GM23338 (cell line): ENCODE results near the gene LRP11. TPM values are rescaled to one million over a fixed set of nuclear protein-coding genes. Genes with fewer than 3 reads are reported as not detected.

ENCODE experiments used
- ATAC-seq: fragments of 200-7000 bp; cut with Tn5 transposase; 3 replicates; pipeline ENCODE4 v1.9.1; 2020
- DNase-seq: peaks from one replicate; pipeline ENCODE4 v3.0.0-alpha.2; 2015; ENCODE audit warnings: low spot score
- H2AFZ ChIP-seq: fragments of 200-600 bp; sonication (generic); 2 replicates; pipeline ENCODE4 v1.8.0; 2016; ENCODE audit warnings: antibody characterized with exemption, mild to moderate bottlenecking, moderate library complexity
- H3F3A ChIP-seq: fragments of 200-600 bp; sonication (generic); replicated peaks from 2 replicates; pipeline ENCODE4 v1.8.0; 2017; ENCODE audit warnings: antibody characterized with exemption, mixed run types, low read depth
- H3K27ac ChIP-seq: fragments of 200-600 bp; sonication (generic); 2 replicates; pipeline ENCODE4 v1.6.1; 2016; ENCODE audit warnings: low read depth
- H3K27me3 ChIP-seq: fragments of 200-600 bp; sonication (generic); 2 replicates; pipeline ENCODE4 v1.8.0; 2016; ENCODE audit warnings: mild to moderate bottlenecking, mixed run types, moderate library complexity; ENCODE audit not compliant: insufficient read depth
- H3K36me3 ChIP-seq: fragments of 200-600 bp; sonication (generic); 2 replicates; pipeline ENCODE4 v1.8.0; 2016; ENCODE audit warnings: mild to moderate bottlenecking; ENCODE audit not compliant: insufficient read depth
- H3K4me1 ChIP-seq: fragments of 200-600 bp; sonication (generic); 2 replicates; pipeline ENCODE4 v1.8.0; 2016; ENCODE audit warnings: mild to moderate bottlenecking, moderate library complexity; ENCODE audit not compliant: insufficient read depth
- H3K4me2 ChIP-seq: fragments of 200-600 bp; sonication (generic); 2 replicates; pipeline ENCODE4 v1.7.1; 2017; ENCODE audit warnings: mixed run types
- H3K4me3 ChIP-seq: fragments of 200-600 bp; sonication (generic); 2 replicates; pipeline ENCODE4 v1.6.1; 2016; ENCODE audit warnings: mixed run types
- H3K79me2 ChIP-seq: fragments of 200-600 bp; sonication (generic); replicated peaks from 2 replicates; pipeline ENCODE4 v1.8.0; 2017; ENCODE audit warnings: mild to moderate bottlenecking; ENCODE audit not compliant: insufficient read depth
- H3K9me2 ChIP-seq: fragments of 200-600 bp; sonication (generic); 2 replicates; pipeline ENCODE4 v1.8.0; 2017; ENCODE audit not compliant: insufficient read depth
- H4K20me1 ChIP-seq: fragments of 200-600 bp; sonication (generic); replicated peaks from 2 replicates; pipeline ENCODE4 v1.8.0; 2017; ENCODE audit warnings: mild to moderate bottlenecking; ENCODE audit not compliant: insufficient read depth
- H3K27ac Mint-ChIP-seq: 2 replicates; pipeline ENCODE4 v1.8.0; 2020; ENCODE audit warnings: inconsistent platforms, mild to moderate bottlenecking, moderate library complexity, mixed read lengths
- H3K27me3 Mint-ChIP-seq: 3 replicates; pipeline ENCODE4 v1.8.0; 2022; ENCODE audit warnings: low read depth, mild to moderate bottlenecking, moderate library complexity, mixed read lengths, inconsistent platforms; ENCODE audit not compliant: insufficient read depth, poor library complexity
- H3K36me3 Mint-ChIP-seq: 3 replicates; pipeline ENCODE4 v1.8.0; 2021; ENCODE audit warnings: low read depth, mild to moderate bottlenecking, inconsistent platforms, moderate library complexity, mixed read lengths
- H3K4me1 Mint-ChIP-seq: 3 replicates; pipeline ENCODE4 v1.8.0; 2020; ENCODE audit warnings: mild to moderate bottlenecking, inconsistent platforms, mixed read lengths
- H3K4me3 Mint-ChIP-seq: 3 replicates; pipeline ENCODE4 v1.8.0; 2021; ENCODE audit warnings: moderate library complexity, mild to moderate bottlenecking, inconsistent platforms, mixed read lengths
- H3K9me3 Mint-ChIP-seq: 3 replicates; pipeline ENCODE4 v1.8.0; 2020; ENCODE audit warnings: moderate library complexity, mild to moderate bottlenecking, inconsistent platforms, mixed read lengths
- CREB1 ChIP-seq: fragments of 250-450 bp; sonication (Bioruptor Pico); IDR thresholded peaks from 2 replicates; pipeline ENCODE4 v1.5.0; 2020; ENCODE audit warnings: low read depth, mild to moderate bottlenecking, moderate library complexity
- EZH2 ChIP-seq: fragments of 200-600 bp; sonication (generic); IDR thresholded peaks from one replicate; pipeline ENCODE4 v1.8.0; 2017; ENCODE audit warnings: antibody characterized with exemption, mild to moderate bottlenecking, low read depth; ENCODE audit not compliant: unreplicated experiment
- NANOG ChIP-seq: IDR thresholded peaks from 2 replicates; pipeline ENCODE4 v1.6.1; 2016; ENCODE audit warnings: antibody characterized with exemption, borderline replicate concordance
- POLR2AphosphoS5 ChIP-seq: IDR thresholded peaks from 2 replicates; pipeline ENCODE4 v1.6.1; 2016; ENCODE audit warnings: antibody characterized with exemption, low read depth
- REST ChIP-seq: IDR thresholded peaks from one replicate; pipeline ENCODE4 v1.6.1; 2018; ENCODE audit warnings: antibody characterized with exemption; ENCODE audit not compliant: unreplicated experiment
- long read RNA-seq: library from polyadenylated mRNA; unstranded; transcript quantifications from one replicate; pipeline ENCODE4 v2.0.0, GENCODE V29; 2020; ENCODE audit not compliant: unreplicated experiment
- polyA plus RNA-seq: library from polyadenylated mRNA; unstranded; fragments of >200 nt; fragmentation: Nextera tagmentation; extraction: Ambion mirVana; gene quantifications from 2 replicates; pipeline ENCODE4 v1.2.1, GENCODE V29; 2016
- total RNA-seq: library from RNA; depleted of rRNA; stranded (reverse); fragments of >200 nt; shearing (Covaris generic); gene quantifications from 2 replicates; pipeline ENCODE4 v1.2.3, GENCODE V29; 2014; rRNA removed

The LRP11 gene, protein sequence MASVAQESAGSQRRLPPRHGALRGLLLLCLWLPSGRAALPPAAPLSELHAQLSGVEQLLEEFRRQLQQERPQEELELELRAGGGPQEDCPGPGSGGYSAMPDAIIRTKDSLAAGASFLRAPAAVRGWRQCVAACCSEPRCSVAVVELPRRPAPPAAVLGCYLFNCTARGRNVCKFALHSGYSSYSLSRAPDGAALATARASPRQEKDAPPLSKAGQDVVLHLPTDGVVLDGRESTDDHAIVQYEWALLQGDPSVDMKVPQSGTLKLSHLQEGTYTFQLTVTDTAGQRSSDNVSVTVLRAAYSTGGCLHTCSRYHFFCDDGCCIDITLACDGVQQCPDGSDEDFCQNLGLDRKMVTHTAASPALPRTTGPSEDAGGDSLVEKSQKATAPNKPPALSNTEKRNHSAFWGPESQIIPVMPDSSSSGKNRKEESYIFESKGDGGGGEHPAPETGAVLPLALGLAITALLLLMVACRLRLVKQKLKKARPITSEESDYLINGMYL
- total RNA-seq (31.5 and 37.1 TPM in 2 replicates), polyA plus RNA-seq (9.3 and 10.8 TPM in 2 replicates)
- long read RNA-seq, partial matches to known transcripts = 2 of 5 reads
- long read RNA-seq, other reads (novel, unspliced or antisense) = 1 of 5 reads

DNA sequence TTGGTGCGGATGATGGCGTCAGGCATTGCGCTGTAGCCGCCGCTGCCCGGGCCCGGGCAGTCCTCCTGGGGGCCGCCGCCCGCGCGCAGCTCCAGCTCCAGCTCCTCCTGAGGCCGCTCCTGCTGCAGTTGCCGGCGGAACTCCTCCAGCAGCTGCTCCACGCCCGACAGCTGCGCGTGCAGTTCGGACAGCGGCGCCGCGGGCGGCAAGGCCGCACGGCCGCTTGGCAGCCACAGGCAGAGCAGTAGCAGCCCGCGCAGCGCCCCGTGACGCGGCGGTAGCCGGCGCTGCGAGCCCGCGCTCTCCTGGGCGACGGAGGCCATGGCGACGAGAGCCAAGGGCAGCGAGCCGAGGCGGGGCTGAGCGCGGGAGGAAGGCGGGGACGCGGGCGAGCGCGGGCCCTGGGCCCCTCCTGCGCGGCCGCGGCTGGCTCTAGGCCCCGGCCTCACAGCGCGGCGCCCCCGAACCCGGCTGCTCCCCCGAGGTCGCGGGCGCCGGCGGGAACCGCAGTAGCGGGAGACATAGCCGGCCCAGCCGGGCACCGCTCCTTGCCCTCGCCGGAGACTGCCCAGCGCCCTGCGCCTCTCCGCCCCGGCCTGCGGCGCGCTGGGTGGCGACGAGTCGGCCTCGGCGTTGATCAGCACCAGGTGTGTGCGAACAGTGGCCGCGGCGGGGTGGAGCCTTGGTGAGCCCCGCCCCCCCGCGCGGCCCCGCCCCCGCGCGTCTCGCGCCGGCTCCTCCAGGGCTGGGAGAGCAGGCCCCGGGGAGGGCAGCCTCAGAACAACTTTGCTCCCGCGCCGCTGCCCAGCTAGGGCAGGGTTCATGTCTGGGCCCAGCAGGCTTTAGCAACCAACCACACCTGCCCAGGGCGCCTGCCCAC is at the start of gene LRP11:
Gene LRP11 (minus strand): TSS at position 662 of the 880 bp plus-strand sequence. CDS start 339 bp downstream, at position 323.
- Histone ChIP-seq H3K4me2 (peak within 1 kb of the TSS; percentile 97), H3K79me2 (peaks cover 11% of the 10 kb centered on the region), H3K36me3 (no peaks in the 10 kb centered on the region), H3K9me2 (no peaks in the 10 kb centered on the region; the same call in 1 of the 2 replicates), H3K27ac (peak within 1 kb of the TSS; percentile 91; the same call in 1 of the 2 replicates), H4K20me1 (0 out of 2 replicates have a peak, but pooled peaks cover 12% of the 10 kb centered on the region), H2AFZ (peak within 1 kb of the TSS; percentile 94), H3K27me3 (peaks cover 17% of the 10 kb centered on the region), H3K4me1 (peaks cover 14% of the 10 kb centered on the region), H3K4me3 (peak within 1 kb of the TSS; percentile 89), H3F3A (0 out of 2 replicates have a peak, but pooled peaks cover 6% of the 10 kb centered on the region)
- TF ChIP-seq EZH2 (no peak), POLR2AphosphoS5 (peak; percentile 88), CREB1 (CRISPR knock-in tag) (peak; percentile 62), REST (peak; percentile 65)
- peaks cover 22% of the 10 kb centered on the region for H3K27me3 Mint-ChIP-seq
- H3K9me3 Mint-ChIP-seq = no peaks in the 10 kb centered on the region; the same call in 1 of the 3 replicates
- DNase-seq (peak; percentile 87), ATAC-seq (peak; percentile 75)
- H3K27ac Mint-ChIP-seq = peak within 1 kb of the TSS; percentile 70; the same call in 1 of the 2 replicates
- H3K4me3 Mint-ChIP-seq = peak within 1 kb of the TSS; percentile 83
- H3K36me3 Mint-ChIP-seq = no peaks in the 10 kb centered on the region
- H3K4me1 Mint-ChIP-seq = peaks cover 47% of the 10 kb centered on the region

GRCh38 chr6:149913540-149914240 is 49.5 kb upstream of the LRP11 start:
- DNase-seq (no peak), ATAC-seq (no peak)
- H3F3A ChIP-seq = no peaks in the 10 kb centered on the region
- peaks cover 12% of the 10 kb centered on the region for H3K27me3 Mint-ChIP-seq
- no peaks in the 10 kb centered on the region for H3K36me3 ChIP-seq
- H3K79me2 ChIP-seq = no peaks in the 10 kb centered on the region
- peaks cover under 1% of the 10 kb centered on the region; the same call in 1 of the 2 replicates for H3K27me3 ChIP-seq
- no peak overlapping the region for H2AFZ ChIP-seq
- no peaks in the 10 kb centered on the region for H3K4me1 Mint-ChIP-seq
- H3K4me1 ChIP-seq = no peaks in the 10 kb centered on the region
- peaks cover 6% of the 10 kb centered on the region; the same call in 1 of the 3 replicates for H3K36me3 Mint-ChIP-seq
- no peak overlapping the region for H3K4me3 Mint-ChIP-seq
- no peak overlapping the region for H3K27ac Mint-ChIP-seq
- H4K20me1 ChIP-seq = no peaks in the 10 kb centered on the region
- no peak overlapping the region for H3K27ac ChIP-seq
- H3K4me2 ChIP-seq = no peak overlapping the region
- no peak overlapping the region for H3K4me3 ChIP-seq
- no peaks in the 10 kb centered on the region for H3K9me2 ChIP-seq
- H3K9me3 Mint-ChIP-seq = peaks cover 27% of the 10 kb centered on the region
- TF ChIP-seq NANOG (no peak), REST (no peak)
